HG02885 (cell line): ENCODE measurements around the gene PAXX.

Source experiments
- ATAC-seq: cut with Tn5 transposase; IDR thresholded peaks from one replicate; pipeline ENCODE4 v1.9.1; 2021; ENCODE audit warnings: mild to moderate bottlenecking; ENCODE audit not compliant: unreplicated experiment, poor library complexity

The PAXX gene

GRCh38 chr9:137015540-137015930 is 23.3 kb downstream of the PAXX start:
- ATAC-seq: no peak

GRCh38 chr9:137015976-137016375 is 23.8 kb downstream of the PAXX start:
- ATAC-seq: no peak

GRCh38 chr9:137016436-137016835 is 24.2 kb downstream of the PAXX start:
- no peak for ATAC-seq

GRCh38 chr9:137017071-137017470 is 24.8 kb downstream of the PAXX start:
- no peak for ATAC-seq

GRCh38 chr9:137017791-137018497 is 25.7 kb downstream of the PAXX start:
- ATAC-seq: no peak

- no peak for ATAC-seq
Observed at GRCh38 chr9:137018761-137019559, 26.7 kb downstream of the PAXX start.

GRCh38 chr9:137019891-137020683 is 27.9 kb downstream of the PAXX start:
- no peak for ATAC-seq

- ATAC-seq: no peak
Observed at GRCh38 chr9:137020771-137021567, 28.7 kb downstream of the PAXX start.

GRCh38 chr9:137021568-137021978 is 29.4 kb downstream of the PAXX start:
- ATAC-seq: no peak

- ATAC-seq: no peak
Observed at GRCh38 chr9:137021979-137022661, 29.9 kb downstream of the PAXX start.

- ATAC-seq: no peak
Observed at GRCh38 chr9:137022662-137023008, 30.4 kb downstream of the PAXX start.

- ATAC-seq: no peak
Observed at GRCh38 chr9:137023157-137023556, 30.9 kb downstream of the PAXX start.

GRCh38 chr9:137023583-137023991 is 31.4 kb downstream of the PAXX start:
- ATAC-seq: no peak

- no peak for ATAC-seq
Observed at GRCh38 chr9:137025517-137025966, 33.3 kb downstream of the PAXX start.

- no peak for ATAC-seq
Observed at GRCh38 chr9:137026384-137026783, 34.2 kb downstream of the PAXX start.

GRCh38 chr9:137026828-137027227 is 34.6 kb downstream of the PAXX start:
- no peak for ATAC-seq

- ATAC-seq: no peak
Observed at GRCh38 chr9:137027369-137028262, 35.4 kb downstream of the PAXX start, which contains the start of gene ABCA2. ABCA2 (minus strand) TSS chr9:137028237; CDS start chr9:137028140, 97 bp downstream.

GRCh38 chr9:137028263-137029057 is 36.2 kb downstream of the PAXX start:
- no peak for ATAC-seq
